Jurkat, Clone E6-1 (cell line): Measurements from ENCODE around the gene NR1H2. TPM values are rescaled to one million over a fixed set of nuclear protein-coding genes. Genes with fewer than 3 reads are reported as not detected.
A peak's percentile ranks its signal among the peaks of the same experiment; 100 is the strongest.
"Not testable (repeated sequence)": the region's sequence is repeated elsewhere in the genome, so short reads cannot be mapped to it uniquely, and the experiment has no call there.

Source experiments
- DNase-seq: peaks from one replicate; pipeline ENCODE4 v3.0.0-alpha.2; 2011; ENCODE audit warnings: low read depth, low spot score
- H3K4me3 ChIP-seq: 2 replicates; pipeline ENCODE4 v1.5.1; 2011; ENCODE audit warnings: mild to moderate bottlenecking, low read length, control low read depth, moderate library complexity
- polyA plus RNA-seq: library from polyadenylated mRNA; unstranded; fragments of >200 nt; gene quantifications from one replicate; pipeline ENCODE4 v1.2.1, GENCODE V29; 2012; ENCODE audit warnings: missing spikeins; ENCODE audit not compliant: insufficient read length, insufficient read depth

The NR1H2 gene
- 23.3 TPM for polyA plus RNA-seq

- peak; percentile 98 for DNase-seq
- peak within 1 kb of the TSS; percentile 85 for H3K4me3 ChIP-seq
These were observed at the start of gene NR1H2 for GRCh38 chr19:50376166-50377050. Gene NR1H2 (plus strand): TSS chr19:50376457. CDS start chr19:50377606, 1,149 bp downstream.

DNA sequence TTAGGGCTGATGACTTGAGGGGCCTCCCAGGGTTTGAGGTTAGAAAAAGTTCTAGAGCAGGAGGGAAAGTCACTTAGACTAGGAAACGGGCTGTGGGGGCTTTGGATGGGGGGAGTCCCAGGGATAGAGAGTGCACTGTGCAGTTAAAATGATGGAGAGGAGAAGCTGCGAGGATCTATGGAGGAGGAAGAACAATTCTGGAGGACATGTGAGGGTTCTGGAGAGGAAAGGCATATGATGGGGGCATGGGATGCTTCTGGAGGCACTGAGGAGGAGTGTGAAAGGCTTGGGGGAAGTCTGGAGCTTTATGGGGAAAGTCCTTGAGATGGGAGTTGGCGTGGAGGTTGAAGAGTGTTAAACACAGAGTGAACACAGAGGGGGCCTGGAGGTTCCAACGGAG lies 49.2 kb upstream of the NR1H2 start:
- H3K4me3 ChIP-seq: no peak overlapping the region
- no peak for DNase-seq

DNA sequence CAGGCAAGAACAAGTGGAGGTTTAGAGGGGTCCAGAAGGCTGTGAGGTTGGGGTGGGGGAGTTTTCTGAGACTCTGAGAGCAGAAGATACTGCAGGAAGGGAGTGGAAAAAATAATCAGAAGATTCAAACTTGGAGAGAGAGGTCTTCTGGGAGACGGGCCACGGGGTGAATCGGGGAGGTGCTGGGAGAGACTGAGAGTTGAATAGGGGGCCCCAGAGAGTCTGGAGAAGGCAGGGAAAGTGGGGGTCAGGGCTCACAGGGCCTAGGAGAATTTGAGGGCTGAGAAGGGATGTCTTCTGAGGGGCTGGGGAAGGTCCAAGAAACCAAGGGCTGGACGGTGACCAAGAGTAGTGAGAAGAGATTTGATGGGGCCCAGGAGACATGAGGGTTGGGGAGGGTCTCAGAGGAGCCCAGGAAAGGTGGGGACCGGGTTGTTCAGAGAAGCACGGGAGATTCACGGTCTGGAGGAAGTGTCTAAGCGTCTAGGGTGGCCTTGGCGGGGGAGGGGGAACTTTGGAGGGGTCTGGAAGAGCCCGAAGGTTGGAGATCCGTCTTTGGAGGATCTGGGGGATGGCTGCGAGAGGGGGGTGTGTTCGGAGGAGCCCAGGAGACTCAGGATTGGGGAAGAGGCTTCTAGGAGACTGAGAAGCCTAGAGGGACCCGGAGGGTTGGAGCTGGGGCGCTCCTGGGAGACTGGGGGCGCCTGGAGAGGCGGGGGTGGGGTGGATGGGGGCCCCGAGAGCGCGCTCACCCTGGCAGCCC lies 48.6 kb upstream of the NR1H2 start:
- no peak overlapping the region for H3K4me3 ChIP-seq

GRCh38 chr19:50328224-50328872 lies 47.9 kb upstream of the NR1H2 start:
- no peak overlapping the region for H3K4me3 ChIP-seq
- no peak for DNase-seq

More for the DNA sequence above, 48.6 kb upstream of the NR1H2 start:
- DNase-seq: no peak

- no peak for DNase-seq
- H3K4me3 ChIP-seq: no peak overlapping the region
These were observed 47.4 kb upstream of the NR1H2 start for GRCh38 chr19:50328873-50329145.

DNA sequence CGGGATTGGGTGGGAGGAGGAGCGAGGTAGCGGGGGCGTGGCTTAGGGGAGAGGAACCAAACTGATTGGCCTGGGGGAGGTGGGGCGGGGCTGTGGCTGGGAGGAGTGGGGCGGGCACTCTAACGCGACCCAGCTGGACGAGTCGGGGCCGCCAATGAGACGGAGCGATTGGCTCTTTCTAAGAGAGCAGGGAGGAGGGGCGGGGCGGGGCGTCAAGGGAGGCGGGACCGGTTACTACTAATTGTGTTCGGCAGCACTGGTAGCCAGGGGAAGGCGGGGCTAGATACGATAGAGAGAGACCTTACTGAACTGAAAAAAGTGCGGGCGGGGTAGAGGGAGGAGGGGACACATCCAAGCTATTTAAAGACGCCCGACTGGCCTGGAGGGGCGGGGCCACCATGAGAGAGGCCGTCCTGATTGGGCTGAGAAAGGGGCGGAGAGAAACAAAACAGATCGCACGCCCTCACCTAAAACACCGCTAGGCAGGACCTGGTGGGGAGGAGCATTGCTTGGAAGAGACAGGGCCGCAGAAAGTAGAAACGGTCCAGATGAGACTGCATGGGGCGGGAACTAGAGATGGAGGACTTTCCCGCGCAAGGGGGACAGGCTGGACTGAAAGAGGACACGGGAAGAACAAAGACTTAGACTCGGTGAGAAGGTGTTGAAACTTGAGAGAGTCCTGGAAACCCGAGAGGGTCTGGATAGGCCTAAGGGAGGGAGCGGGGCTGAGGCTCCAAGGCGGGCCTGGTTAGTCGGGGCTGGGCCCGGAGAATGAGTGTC lies 46.9 kb upstream of the NR1H2 start, which contains the start of gene KCNC3:
KCNC3 (minus strand) TSS at position 232 of the 780 bp plus-strand sequence. CDS start 295 bp downstream, outside the sequence.
- H3K4me3 ChIP-seq: peak within 1 kb of the TSS; percentile 45
- peak; percentile 95 for DNase-seq

GRCh38 chr19:50329926-50330294 lies 46.3 kb upstream of the NR1H2 start:
- peak overlapping the region; percentile 45 for H3K4me3 ChIP-seq
- DNase-seq: not testable (repeated sequence)

GRCh38 chr19:50330365-50331078 lies 45.7 kb upstream of the NR1H2 start:
- H3K4me3 ChIP-seq: peak overlapping the region; percentile 54
- peak; percentile 84 for DNase-seq

DNA sequence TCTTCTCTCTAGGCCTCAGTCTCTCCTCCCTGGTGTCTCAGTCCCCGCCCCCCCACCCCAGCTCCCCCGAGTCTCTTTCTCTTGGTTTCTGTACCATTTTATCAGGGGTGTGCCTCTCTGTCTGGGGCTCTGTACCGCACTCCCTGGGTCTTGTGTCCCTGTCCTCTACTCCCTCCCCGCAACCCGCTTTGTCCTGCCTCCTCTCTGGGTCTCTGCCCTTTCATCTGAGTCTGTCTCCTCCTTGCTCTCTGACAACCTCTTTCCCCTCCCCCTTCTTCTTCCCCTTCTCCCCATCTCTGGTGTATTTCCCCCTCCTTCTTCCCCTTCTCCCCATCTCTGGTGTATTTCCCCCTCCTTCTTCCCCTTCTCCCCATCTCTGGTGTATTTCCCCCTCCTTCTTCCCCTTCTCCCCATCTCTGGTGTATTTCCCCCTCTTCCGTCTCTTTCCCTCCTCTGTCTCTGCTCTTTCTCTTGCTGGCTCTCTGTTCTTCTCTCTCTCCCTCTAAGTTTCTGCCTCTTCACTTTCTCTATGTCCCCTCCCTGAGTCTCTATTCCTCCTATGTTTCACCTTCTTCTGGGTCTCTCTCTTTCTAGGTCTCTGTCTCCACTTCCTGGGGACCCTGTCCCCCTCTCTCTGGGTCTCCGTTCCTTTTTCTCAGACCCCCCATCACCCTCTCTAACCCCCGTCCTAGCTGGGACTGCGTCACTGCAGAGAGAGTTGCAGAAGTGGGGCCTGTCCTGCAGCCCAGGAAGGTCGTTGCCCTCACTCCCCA lies 44.9 kb upstream of the NR1H2 start:
- peak overlapping the region; percentile 54 for H3K4me3 ChIP-seq
- peak; percentile 46 for DNase-seq

GRCh38 chr19:50331994-50332243 lies 44.3 kb upstream of the NR1H2 start:
- no peak overlapping the region for H3K4me3 ChIP-seq
- no peak for DNase-seq

DNA sequence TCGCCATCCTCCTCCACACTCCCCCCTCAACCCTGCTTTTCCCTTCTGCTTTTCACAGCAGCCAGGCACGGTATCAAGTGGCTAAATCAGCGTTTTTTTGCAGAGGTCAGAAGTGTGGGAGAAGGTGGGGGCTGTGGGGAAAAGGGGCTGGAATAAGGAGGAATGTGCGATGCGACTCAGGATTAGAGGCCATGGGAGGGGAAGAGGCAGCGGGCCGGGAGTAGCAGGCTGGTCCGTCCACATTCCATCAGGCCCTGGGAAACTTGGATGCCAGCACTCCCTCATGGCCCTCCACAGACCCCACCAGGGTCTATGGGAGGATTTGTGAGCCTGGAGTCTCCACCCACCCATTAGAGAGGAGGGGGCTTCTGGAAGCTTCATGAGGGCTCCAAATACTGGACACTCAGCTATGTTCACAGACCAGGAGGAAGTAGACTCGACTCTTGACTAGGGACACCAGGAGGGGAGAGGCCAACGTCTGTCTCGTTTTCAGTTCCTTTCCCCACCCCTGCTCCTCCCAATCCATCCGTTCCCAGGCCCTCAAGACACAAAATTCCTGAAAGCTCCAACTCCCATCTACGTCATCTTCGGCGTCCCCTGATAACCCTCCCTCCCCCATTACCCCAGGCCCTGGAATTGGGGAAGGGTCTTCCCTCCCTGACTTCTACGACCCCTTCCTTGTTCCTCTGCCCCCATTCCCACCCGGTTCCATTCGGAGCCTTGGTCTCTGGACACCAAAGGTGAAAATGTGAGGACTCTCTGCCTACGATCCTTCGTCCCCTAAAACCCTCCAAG lies 43.8 kb upstream of the NR1H2 start:
- DNase-seq: no peak
- no peak overlapping the region for H3K4me3 ChIP-seq

- no peak overlapping the region for H3K4me3 ChIP-seq
- DNase-seq: no peak
These were observed 43.0 kb upstream of the NR1H2 start for GRCh38 chr19:50333235-50333736.

DNA sequence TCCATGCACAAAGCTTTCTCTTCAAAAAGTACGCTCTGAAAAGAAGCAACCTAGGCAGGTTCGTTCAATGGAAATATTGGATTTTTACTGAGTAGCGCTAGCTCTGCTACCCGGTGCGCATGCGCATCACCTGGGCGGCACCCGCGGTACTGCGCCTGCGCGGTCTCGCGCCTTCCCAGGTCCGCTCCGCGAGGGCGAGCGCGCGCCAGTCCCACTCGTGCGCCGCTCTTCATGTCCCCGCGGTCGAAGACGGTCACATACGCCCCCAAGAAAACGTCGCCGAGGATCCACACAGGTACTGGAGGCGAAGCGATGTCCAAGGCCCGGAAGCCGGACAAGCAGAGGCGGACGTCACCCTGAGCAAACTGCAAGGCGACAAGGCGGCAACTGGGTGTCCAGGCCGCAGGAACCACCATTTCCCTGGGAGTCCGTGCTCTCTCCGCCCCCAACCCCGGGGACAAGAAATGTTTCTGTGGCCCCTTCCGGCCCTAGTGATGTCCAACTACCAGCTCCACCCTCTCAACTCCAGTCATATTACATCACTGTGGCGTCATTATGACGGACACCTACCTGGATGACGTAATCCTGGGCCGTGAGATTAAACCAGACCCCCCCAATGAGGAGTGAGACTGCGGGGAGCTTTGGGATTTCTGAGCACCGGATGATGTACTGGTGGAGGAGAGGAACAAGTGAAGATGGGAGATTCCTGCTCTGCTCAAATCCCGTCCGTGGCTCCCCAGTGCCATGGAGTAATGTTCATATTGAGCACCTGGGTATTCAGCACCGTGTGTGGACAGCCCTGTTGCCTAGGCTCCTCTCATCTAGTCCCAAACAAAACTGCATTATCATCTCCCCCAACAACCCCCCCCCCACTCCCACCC lies 42.3 kb upstream of the NR1H2 start:
- no peak overlapping the region for H3K4me3 ChIP-seq
- no peak for DNase-seq

DNA sequence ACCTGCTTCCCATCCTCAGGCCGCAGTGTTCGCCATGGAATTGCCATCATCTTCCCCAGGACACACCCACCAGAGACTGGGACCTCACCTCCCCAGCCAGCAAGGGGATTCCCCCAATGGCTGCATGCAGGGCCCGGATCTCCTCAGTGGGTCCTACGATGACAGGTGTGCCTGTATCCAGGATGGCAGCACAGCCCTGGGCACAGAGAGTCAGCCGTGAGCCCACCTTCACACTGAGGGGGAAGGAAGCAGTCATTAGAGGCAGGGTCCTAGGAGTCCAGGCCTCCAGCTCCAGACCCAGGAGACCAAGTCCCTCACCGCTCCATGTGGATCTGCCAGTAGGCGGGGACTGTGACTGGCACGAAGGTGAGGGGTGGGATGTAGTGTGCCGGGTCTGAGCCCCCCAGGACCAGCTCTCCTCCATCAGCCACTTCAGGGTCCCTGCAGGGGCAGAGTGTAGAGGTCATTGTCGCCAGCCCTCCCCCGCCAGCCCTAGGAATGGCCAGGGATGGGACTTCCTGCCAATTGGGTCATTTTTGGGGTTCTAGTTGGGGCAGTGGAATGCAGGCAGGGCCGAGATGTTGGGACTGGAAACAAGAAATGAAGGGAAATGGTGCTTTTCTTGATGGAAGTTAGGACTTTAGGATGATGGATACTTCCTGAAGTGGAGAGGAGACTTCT lies 41.4 kb upstream of the NR1H2 start:
- DNase-seq: no peak
- H3K4me3 ChIP-seq: no peak overlapping the region

GRCh38 chr19:50337031-50337430 lies 39.2 kb upstream of the NR1H2 start:
- not testable (repeated sequence) for DNase-seq, H3K4me3 ChIP-seq

DNA sequence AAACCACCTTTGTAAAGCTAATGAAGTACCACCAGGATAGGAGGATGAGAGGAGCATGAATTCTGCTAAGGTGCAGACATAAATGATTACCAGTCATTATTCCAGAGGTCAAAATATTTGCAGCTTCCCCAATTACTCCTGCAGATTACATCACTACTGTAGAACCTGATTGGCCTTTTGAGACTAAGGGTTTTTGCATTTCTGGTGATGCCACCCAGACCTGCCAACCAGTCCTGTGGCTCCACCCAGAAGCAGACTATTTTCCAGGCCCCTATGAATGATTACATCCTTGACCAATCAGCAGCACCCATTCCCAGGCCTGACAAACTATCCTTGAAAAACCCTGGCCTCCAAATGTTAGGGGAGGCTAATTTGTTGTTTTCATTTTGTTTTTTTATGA lies 35.9 kb upstream of the NR1H2 start:
- no peak for DNase-seq
- H3K4me3 ChIP-seq: no peak overlapping the region
